ENCODE measurements around the gene CACNB4.
A peak's percentile ranks its signal among the peaks of the same experiment; 100 is the strongest.

The CACNB4 gene

DNA sequence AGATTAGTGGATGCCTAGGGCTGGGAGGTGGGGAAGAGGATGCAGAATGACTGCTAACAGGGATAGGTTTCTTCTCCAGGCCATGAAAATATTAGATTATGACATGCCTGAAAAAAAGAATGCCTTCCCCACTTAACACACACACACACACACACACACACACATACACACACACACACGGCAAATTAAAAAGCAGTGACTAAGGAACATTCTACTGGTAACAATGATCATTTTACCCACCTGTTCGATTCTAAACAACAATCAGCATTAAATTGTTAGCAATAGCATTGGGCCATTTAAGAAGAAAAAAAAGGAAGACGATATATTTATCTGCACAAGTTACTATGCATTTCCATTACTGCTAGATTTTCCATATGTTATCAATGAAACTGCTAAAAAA is 10.8 kb downstream of the CACNB4 start:
- no peak for DNase-seq (ENCODE audit: low read depth)

DNA sequence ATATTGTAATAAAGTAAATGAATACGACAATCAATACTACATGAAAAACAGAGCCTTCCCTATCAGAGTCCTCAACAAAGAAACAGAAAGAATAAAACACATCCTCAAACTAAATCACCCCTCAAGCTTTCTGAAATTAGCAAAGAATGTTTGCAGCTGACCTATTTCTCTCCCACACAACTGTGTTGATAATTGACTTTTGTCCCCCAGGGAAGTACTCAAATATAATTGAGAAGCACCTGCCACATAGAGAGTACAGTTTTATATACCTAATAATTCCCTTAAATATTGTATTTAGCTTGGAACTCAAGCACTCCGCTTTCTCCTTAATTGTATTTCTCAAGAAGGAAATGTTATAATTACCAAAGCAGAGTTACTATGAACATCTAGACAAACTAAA is 12.6 kb downstream of the CACNB4 start:
- DNase-seq (ENCODE audit: low read depth), result no peak

DNA sequence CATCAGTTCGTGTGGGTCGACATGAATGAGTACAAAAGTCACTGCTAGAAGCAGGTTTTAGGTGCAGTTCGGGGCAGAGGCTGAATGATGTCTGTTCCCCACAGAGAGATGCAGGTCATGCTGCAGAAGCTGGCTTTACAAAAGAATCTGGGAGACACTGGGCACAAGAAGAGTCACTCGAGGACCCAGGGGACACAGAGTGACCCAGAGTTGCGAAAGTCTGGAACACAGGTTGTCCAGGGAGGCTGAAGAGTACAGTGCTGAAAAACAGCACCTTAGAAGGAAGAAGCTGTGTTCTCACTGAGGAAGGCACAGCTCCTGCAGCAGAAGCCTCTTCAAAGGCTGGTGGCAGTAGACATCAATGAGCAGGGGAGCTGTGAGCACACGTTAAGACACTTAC is 14.8 kb downstream of the CACNB4 start:
- DNase-seq (ENCODE audit: low read depth), result no peak

DNA sequence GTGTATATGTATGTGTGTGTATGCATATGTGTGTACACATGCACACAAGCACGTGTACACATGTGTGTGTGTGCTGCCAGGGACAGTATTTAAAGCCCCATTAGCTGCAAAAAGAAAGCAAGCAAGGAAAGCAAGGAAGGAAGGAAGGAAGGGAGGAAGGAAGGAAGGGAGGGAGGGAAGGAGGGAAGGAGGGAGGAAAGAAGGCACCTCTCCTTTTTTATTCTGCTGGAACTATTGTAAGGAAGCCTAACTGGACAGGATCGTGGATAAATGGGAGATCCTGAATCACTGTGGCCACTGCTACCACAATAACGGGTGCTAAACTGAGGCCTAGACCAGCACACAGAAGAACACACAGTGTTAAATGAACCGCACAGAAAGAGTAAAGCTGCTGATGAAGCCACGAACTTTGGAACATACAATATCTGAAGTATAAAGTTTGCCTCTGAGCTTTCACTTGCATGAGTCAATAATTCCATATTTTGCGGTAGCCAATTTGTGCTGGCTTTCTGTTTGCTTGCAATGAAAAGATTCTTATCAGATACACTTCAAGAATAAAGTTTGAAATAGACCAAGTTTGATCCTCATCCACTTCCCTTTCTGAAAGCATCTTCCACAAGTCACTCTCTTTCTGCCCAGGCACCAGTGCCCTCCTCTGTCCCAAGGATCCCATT is 15.5 kb downstream of the CACNB4 start:
- no peak for DNase-seq (ENCODE audit: low read depth)

DNA sequence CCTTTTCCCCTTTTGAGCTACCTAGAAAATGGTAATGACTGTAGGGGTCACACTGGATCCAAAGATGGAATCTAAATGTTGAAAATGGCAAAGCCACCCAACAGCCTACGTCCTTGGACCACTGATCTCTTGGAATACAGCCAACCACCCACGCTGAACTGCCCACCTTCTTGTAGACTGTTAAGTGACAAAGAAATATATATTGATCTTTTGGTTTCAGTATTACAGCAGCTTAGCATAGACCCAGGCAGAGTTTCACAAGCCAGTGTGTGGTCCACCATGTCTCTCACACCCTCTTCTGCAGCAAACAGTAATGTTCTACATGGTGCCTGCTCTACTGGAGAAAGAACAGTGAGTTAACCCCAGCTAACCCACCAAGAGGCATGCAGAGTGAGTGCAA is 20.2 kb downstream of the CACNB4 start:
- DNase-seq (ENCODE audit: low read depth), result no peak

DNA sequence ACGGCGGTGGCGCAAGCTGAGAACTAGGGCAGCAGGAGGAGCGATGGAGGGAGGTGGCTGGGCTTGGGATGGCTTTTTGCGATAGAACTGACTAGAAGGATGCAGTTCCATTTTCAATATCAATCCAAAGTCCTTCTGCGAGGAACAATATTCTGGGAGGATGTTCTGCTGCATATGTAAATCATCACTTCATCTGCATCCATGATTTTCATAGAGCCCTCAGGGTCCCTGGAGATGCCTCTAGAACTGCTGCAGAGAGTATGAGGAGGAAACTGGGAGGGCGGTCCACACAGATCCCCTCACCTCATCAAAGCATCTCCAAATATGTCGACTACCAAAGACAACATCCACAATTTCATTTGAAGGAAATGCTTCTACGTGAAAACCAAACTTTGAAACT is 20.8 kb downstream of the CACNB4 start:
- no peak for DNase-seq (ENCODE audit: low read depth)

DNA sequence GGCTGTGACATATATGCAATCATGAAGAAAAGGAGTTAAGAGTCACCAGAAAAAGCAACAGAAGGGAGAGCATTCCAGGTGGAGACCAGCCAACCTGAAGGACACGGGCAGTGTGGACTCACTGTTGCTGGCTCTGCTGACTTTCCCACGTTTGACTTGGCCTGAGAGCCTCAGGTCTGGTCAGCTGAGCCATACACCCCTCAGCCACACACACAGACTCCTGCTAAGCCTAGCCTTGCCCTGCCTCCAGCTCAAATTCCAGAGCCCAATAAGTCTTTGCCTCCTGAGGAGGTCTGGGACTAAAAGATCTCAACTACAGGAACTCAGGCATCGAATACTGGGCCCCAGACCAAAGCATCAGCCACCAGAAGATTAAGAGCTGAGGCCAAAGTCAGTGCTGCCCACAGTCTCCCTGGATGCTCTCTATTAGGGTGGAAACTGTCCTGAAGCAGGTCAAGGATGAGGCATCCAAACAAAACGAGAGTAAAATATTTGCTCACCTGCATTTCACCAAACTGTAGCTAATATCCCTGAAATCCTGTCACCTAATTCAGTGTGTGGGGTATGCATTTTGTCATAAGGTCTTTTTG is 23.3 kb downstream of the CACNB4 start:
- no peak for DNase-seq (ENCODE audit: low read depth)

DNA sequence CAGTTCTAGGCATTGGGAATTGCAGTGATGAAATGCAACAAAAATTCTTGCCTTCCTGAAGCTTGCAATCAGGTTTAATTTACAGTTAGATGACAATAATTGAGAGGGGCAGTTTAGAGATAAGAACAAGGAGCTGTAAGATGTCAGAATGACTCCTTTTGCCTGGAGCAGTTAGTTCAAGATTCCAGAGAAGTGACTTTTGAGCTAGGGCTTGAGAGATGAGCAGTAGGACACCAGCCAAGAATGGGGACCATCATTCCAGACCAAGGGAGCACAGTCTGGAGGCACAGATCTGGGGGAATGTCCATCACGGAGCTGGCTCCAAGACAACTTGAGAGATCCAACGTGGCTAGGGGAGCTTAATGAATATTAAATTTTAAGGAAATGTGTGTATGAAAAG is 26.8 kb downstream of the CACNB4 start:
- no peak for DNase-seq (ENCODE audit: low read depth)

DNA sequence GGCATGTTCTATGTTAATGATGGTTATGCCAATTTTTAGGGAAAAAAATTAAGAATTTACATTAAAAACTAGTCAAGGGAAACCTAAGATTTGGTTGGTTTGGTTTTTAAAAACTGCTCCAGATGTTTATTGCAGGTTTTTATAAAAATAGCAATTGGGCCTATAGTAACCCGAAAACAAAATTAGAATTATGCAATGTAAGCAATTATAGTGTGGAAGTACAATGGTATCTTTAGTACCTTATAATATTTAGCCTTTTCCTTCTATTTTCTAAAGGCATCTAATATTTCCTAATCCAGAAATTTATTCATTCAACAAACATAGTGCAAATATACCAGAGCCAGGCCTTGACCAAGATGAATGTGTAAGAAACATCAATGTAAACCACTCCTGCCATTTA is 27.3 kb downstream of the CACNB4 start:
- no peak for DNase-seq (ENCODE audit: low read depth)

DNA sequence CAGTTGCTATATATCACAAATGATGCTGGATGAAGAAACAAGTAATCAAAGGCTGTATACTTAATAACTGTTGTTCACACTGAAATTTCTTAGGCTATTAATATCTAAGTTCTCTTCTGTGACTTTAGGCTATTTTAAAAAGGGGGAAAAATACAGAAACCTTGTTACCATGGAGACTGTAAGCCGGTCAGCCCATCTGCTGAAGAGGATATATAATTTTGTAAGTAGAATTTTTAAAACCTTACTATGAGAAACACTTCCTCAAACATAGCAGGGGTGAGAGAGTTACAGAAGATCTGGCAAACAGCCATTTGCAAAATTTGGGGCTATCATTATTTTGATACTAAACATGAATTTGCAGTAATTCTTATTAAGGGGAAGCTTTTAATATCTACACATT is 27.8 kb downstream of the CACNB4 start:
- no peak for DNase-seq (ENCODE audit: low read depth)

DNA sequence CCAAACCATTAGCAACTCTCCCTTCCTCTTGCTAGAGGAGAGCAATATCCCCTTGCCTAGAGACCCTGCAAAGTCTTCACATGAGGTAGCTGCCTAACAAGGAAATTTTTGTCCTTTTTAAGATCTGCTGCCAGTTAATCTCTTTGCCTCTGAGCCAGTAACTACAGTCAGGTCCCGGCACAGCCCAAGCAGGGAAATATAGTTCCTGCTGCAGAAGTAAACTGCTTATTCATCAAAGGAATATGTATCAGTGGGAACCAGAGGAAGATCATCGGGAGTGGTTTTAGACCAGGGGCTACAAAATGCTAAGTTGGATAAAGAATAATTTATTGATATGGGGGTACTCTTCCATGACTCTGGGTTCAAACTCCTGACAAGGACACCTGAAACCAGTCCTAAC is 30.6 kb downstream of the CACNB4 start:
- DNase-seq (ENCODE audit: low read depth), result no peak

DNA sequence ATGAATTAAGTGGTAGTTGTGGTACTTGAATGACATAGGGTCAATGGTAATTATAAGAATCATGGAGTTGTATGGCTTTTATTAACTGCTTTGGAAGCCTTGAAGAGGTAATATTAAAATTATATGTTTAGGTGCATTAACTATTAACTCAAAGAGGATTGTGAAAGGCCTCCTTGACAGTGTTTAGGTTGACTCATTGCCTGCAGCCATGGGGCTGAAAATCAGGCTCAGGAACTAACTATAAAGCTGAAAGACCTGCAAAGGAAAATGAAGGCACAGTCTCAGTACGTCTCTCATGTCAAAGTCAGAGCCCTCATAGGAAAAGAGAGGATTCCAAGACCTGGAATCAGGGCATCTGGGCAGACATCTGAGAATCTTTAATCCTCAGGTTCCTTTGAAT is 31.0 kb downstream of the CACNB4 start:
- DNase-seq (ENCODE audit: low read depth), result peak; percentile 24

DNA sequence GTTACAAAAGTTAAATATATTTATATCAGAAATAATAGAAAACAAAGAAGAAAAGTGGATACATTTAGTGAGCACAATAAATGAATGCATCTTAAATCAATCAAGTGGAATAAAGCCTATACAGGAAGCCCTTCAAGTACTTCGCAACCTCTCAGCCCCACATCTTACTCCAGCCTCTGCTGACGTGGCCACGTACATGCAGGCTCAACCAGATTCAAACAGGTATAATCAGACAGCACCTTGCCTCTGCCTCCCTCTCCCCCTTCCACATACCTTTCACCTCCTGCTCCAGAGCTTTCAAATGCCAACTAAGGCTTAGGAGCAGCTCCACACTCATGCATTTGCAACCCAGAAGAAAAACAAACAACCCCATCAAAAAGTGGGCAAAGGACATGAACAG is 32.9 kb downstream of the CACNB4 start:
- no peak for DNase-seq (ENCODE audit: low read depth)

DNA sequence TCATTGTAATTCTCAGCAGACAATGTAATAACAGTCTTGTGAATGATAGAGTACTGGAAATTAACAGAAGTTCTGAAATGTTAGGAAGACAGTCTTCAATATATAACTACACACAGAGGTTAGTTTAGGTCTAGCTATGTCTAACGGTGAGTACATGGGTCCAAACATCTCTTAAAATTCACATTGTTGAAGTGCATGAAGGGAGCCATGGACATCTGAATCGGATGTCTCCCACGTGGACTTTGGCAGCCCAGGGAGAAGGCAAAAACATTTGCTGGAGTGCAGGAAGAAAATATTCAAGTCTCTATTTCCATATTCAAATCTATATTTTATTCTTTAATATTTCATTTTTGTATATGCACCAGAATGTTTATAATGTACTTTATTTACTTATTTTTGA is 34.8 kb downstream of the CACNB4 start:
- no peak for DNase-seq (ENCODE audit: low read depth)

DNA sequence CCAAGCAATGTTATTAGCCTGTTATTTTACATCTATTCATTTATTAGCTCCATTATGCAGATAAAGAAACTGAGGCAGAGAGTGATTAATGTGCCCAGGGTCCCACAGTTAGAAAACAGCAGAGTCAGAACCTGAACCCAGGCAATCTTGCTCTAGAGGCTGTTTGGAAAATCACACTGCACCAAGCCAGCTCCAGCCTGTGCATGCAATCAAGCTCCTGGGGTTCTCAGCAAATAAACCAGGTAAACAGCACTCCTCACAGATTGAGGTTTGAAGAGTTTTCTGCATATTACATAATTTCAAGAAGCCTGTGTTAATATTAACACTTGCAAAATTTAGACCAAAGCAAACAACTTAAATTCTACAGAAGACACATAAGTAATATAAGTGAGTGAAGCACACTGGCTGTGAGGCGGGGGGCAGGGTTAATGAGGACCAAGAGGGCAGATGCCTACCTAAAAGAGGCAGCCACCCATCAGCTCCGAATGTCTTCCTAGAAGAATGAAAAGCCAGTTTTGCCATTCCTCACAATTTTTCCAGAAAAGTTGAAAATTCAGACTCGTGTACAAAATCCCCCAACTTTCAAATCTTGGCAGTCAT is 35.4 kb downstream of the CACNB4 start:
- DNase-seq (ENCODE audit: low read depth), result no peak

DNA sequence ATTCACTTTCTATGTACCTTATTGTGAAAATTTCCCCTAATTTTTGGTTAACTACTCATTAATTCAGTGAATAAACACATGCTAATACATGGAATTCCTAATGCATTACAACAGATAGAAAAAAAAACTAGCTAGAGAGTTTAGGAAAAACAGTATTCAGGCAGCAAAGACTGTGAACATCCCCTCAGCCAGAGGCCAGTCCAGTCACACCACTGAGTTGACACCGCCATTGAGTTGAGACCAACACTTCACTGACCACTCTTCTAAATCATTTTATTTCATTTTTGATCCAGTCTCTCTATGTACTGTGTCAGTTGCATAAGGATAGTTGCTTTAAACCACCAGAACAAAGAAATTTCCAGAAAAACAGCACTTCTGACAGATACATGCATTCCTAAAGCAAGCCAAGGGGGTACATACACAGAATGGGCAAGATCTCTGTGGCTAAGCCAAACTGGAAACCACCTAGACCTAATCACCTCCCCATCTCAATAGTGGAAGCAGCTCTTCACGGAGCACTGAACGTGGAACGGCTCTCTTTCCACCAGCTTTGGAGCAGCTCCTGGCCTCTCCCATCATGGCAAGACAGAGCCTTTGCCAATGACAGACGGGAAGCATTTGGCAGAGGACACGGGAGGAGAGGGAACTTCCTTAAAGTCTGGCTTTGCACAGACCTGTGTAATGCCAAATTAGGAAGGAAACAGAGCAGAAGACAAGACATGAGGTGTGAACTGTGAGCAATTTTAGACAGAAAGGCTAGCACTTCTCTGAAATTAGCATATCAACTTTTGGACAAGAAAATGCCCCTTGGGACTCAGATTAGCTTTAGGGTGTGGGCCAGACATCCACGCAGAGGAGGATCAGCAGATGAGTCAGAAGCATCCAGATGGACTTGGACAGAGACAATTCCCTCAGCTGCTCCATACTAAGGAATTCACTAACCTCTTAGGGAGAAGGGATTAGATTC is 36.4 kb downstream of the CACNB4 start:
- peak; percentile 50 for DNase-seq (ENCODE audit: low read depth)

DNA sequence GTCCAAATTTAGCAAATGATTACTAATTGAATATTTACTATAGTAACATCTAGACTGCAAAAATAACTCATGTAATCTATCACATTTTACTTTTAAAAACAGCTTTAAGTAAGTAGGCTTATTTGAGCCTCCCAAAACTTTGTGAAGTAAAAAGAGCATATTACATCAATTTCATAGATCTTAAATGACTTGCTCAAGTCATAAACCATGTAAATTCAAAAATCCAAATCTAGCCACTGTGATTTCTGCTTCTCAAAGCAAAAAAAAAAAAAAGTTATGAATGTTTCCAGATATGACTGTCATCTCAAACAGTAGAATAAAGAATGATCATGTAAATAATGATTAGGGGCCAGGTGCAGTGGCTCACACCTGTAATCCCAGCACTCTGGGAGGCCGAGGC is 37.5 kb downstream of the CACNB4 start:
- DNase-seq (ENCODE audit: low read depth), result no peak

DNA sequence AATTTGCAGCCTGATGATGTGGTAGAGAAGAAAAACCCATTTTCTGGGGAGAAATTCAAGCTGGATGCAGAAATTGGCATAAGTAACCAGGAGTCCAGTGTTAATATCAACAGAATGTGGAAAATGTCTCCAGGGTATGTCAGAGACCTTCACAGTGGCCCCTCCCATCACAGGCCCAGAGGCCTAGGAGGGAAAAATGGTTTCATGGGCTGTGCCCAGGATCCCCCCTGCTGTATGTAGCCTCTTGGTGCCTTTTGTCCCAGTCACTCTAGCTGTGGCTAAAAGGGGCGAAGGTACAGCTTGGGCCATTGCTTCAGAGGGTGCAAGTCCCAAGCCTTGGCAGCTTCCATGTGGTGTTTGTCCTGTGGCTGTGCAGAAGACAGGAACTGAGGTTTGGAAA is 40.2 kb downstream of the CACNB4 start:
- no peak for DNase-seq (ENCODE audit: low read depth)

DNA sequence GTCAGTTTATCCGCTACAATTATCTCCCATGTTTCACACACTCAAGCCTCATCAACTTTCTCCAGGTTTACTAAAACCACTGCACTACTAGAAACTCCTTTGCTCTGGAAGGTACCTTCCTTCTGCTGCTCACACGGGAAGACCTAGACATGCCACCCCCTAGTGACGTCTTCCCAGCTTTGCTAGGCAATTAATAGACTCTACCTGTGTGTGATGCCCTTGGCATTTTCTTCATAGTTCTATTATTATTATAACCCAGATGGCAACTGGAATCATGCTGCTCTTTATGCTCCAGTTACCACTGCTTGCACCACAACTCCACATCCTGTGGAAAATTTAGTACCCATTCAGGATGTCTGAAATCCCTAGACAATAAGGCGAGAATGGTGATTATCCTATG is 42.4 kb downstream of the CACNB4 start:
- DNase-seq (ENCODE audit: low read depth), result no peak

DNA sequence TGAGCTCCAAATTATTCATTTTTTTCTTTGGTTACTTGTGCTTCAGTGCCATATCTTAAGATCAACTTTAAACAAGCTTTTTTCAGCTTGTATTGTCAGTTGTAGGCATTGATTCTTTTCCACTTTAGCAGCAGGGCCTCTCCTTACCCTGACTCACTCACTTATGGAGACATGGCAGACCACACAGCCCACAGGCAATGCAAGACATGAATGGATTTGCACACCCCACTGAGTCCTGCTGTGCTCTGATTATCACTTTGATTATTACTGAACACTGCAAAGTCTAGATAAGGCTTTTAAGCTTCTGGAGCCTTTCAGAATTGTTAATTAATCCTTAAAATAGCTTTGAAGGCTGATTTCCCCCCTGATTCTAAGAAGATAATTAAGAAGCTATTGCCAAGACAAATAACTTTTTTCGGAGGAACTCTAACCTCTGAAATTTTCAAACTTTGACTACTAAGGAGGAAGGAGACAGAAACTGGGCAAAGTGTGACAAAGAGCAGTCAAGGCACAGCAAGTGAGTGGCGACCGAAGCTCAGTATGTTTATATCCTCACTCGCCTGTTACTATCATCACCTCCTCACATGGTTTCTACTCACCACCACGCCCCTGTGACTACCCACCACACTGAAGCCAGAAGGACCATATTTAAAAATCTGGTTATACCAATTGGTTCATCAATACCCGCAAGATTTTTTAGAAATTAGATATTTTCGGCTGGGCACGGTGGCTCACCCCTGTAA is 43.3 kb downstream of the CACNB4 start:
- DNase-seq (ENCODE audit: low read depth), result peak; percentile 59

DNA sequence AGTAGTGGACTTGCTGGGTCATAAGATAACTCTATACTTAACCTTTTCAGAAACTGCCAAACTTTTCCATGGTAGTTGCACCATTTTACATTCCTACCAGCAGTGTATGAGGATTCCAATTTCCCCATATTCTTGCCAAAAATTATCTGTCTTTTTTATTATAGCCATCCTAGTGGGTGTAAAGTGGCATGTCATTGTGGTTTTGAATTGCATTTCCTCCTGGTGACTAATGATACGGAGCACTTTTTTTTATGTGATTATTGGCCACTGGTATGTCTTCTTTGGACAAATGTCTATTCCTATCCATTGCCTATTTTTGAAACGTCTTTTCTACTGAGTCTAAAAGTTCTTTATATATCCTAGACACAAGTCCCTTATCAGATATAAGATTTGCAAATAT is 44.3 kb downstream of the CACNB4 start:
- DNase-seq (ENCODE audit: low read depth), result peak; percentile 74

DNA sequence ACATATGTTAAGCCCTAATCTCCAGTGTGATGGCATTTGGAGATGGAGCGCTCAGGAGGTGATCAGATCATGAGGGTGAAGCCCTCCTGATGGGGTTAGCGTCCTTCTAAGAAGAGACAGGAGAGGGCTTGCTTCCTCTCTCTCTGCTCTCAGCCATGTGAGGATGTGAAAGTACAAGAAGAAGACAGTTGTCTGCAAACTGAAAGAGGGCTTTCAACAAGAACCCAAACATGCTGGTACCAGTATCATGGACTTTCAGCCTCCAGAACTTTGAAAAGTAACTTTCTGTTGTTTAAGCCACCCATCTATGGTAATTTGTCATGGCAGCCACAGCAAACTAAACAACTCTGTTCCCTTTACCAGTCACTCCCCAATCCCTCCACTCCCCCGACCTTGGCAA is 47.4 kb downstream of the CACNB4 start:
- DNase-seq (ENCODE audit: low read depth), result no peak

Data from iris pigment epithelial cell (primary cell).